Kasumi-1 (cell line): ENCODE data around the gene ADPRM.
"Not testable (repeated sequence)": the region's sequence is repeated elsewhere in the genome, so short reads cannot be mapped to it uniquely, and the experiment has no call there.

Experiments
- DNase-seq, 2 experiments: peaks; one replicate each; lab custom pipeline; 2025; lab: John Stamatoyannopoulos, UW

ADPRM gene

GRCh38 chr17:10697092-10698081 is at the start of gene ADPRM, which contains the start of gene SCO1:
Gene ADPRM, plus strand, starts transcription at chr17:10697594. Its CDS starts 7,333 bp downstream, at chr17:10704927.
Gene SCO1, minus strand, starts transcription at chr17:10697533. Its CDS starts 26 bp downstream, at chr17:10697507.
- peak; percentile 68 to 72 for DNase-seq

GRCh38 chr17:10648381-10648780 is 49.0 kb upstream of the ADPRM start:
- no peak for DNase-seq

- no peak for DNase-seq
Observed at GRCh38 chr17:10648956-10649355, 48.4 kb upstream of the ADPRM start.

- DNase-seq, result no peak
Observed at GRCh38 chr17:10649602-10650001, 47.8 kb upstream of the ADPRM start.

- DNase-seq, result no peak
Observed at GRCh38 chr17:10651927-10652326, 45.5 kb upstream of the ADPRM start.

GRCh38 chr17:10652984-10653659 is 44.3 kb upstream of the ADPRM start:
- DNase-seq, result peak; percentile 68 to 74

- no peak for DNase-seq
Observed at GRCh38 chr17:10653987-10654386, 43.4 kb upstream of the ADPRM start.

GRCh38 chr17:10657148-10657547 is 40.2 kb upstream of the ADPRM start, which contains the start of gene MYH3:
Gene MYH3, minus strand, starts transcription at chr17:10657309. Its CDS starts 2,245 bp downstream, at chr17:10655064.
- DNase-seq, result no peak

- DNase-seq, result no peak
Observed at GRCh38 chr17:10657879-10658278, 39.5 kb upstream of the ADPRM start.

- no peak for DNase-seq
Observed at GRCh38 chr17:10661437-10661836, 36.0 kb upstream of the ADPRM start.

GRCh38 chr17:10663231-10663630 is 34.2 kb upstream of the ADPRM start:
- no peak for DNase-seq

- no peak for DNase-seq
Observed at GRCh38 chr17:10664571-10664970, 32.8 kb upstream of the ADPRM start.

- DNase-seq, result no peak
Observed at GRCh38 chr17:10666906-10667305, 30.5 kb upstream of the ADPRM start.

GRCh38 chr17:10668775-10669174 is 28.6 kb upstream of the ADPRM start:
- no peak for DNase-seq

- no peak for DNase-seq
Observed at GRCh38 chr17:10673312-10673711, 24.1 kb upstream of the ADPRM start.

GRCh38 chr17:10674704-10675103 is 22.7 kb upstream of the ADPRM start:
- DNase-seq, result no peak

- no peak for DNase-seq
Observed at GRCh38 chr17:10681866-10682446, 15.4 kb upstream of the ADPRM start.

- DNase-seq, result peak; percentile 34 to 52
Observed at GRCh38 chr17:10683853-10684252, 13.5 kb upstream of the ADPRM start.

- no peak for DNase-seq
Observed at GRCh38 chr17:10687499-10687898, 9.9 kb upstream of the ADPRM start.

GRCh38 chr17:10695875-10696407 is 1.5 kb upstream of the ADPRM start:
- DNase-seq, result not testable (repeated sequence)

- DNase-seq, result peak in 1 of 2 experiments; percentile 1
Observed at GRCh38 chr17:10698096-10698818, 863 bp downstream of the ADPRM start.
